Measurements from ENCODE around the gene ZBTB5.

GRCh38 chr9:37443566-37443965 lies 21.7 kb downstream of the ZBTB5 start:
- TF ChIP-seq, protein P1, sequence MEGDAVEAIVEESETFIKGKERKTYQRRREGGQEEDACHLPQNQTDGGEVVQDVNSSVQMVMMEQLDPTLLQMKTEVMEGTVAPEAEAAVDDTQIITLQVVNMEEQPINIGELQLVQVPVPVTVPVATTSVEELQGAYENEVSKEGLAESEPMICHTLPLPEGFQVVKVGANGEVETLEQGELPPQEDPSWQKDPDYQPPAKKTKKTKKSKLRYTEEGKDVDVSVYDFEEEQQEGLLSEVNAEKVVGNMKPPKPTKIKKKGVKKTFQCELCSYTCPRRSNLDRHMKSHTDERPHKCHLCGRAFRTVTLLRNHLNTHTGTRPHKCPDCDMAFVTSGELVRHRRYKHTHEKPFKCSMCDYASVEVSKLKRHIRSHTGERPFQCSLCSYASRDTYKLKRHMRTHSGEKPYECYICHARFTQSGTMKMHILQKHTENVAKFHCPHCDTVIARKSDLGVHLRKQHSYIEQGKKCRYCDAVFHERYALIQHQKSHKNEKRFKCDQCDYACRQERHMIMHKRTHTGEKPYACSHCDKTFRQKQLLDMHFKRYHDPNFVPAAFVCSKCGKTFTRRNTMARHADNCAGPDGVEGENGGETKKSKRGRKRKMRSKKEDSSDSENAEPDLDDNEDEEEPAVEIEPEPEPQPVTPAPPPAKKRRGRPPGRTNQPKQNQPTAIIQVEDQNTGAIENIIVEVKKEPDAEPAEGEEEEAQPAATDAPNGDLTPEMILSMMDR (IDR thresholded peaks at IDR 0.05): no peak
- no peak for TF ChIP-seq POLR2A (IDR thresholded peaks at IDR 0.05)
